ENCODE data around the gene AHNAK.

- TF ChIP-seq CTCF (IDR thresholded peaks at IDR 0.05) (no peak), EZH2phosphoT487 (IDR thresholded peaks at IDR 0.05) (no peak)
These were observed 12.1 kb upstream of the AHNAK start for GRCh38 chr11:62558669-62559068.
